GM12891 (cell line): ENCODE measurements around the gene DCLRE1A.

Experiments used
- PAX5 ChIP-seq: IDR thresholded peaks from 2 replicates; pipeline ENCODE4 v1.6.1; 2011; ENCODE audit warnings: low read length, moderate library complexity, mild to moderate bottlenecking; ENCODE audit not compliant: insufficient read depth, severe bottlenecking
- POLR2A ChIP-seq: IDR thresholded peaks from 2 replicates; pipeline ENCODE4 v1.6.1; 2011; ENCODE audit warnings: low read depth, low read length, control low read depth
- POLR2AphosphoS5 ChIP-seq: IDR thresholded peaks from 2 replicates; pipeline ENCODE4 v1.6.1; 2011; ENCODE audit warnings: low read depth, low read length, control low read depth
- SPI1 ChIP-seq: IDR thresholded peaks from 2 replicates; pipeline ENCODE4 v1.6.1; 2011; ENCODE audit warnings: low read depth, low read length, control low read depth
- TAF1 ChIP-seq: IDR thresholded peaks from 2 replicates; pipeline ENCODE4 v1.6.1; 2011; ENCODE audit warnings: low read depth, low read length, control low read depth

DNA sequence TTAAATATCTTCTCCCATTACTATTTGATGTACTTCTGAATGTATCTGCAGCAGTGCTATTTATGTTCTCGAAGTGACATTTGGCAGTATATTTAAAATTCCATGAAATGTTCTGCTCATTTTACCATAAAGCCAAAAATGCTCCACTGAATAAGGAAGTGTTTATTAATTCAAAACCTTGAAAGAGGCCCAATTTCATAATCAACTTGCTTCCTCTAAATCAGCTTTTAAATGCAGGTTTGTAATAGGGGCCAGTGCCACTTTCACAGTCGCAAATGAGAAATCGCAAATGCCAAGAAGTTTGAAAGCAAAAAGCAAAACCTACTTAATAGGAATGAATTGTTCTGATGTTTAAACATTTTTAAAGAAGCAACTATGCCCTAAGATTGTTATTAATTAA is 12.0 kb upstream of the DCLRE1A start:
- TF ChIP-seq POLR2A (no peak), SPI1 (no peak), PAX5 (no peak), POLR2AphosphoS5 (no peak), TAF1 (no peak)
